A549 (cell line): ENCODE data around the gene ESYT2. TPM values are rescaled to one million over a fixed set of nuclear protein-coding genes. Genes with fewer than 3 reads are reported as not detected.
A peak's percentile ranks its signal among the peaks of the same experiment; 100 is the strongest.

Source experiments
- ATAC-seq, 2 experiments: fragments of 200-7000 bp in 1 of 2; fragments of >200 bp in 1 of 2; cut with Nextera tagmentation in 1 of 2; cut with Tn5 transposase in 1 of 2; 3 replicates each; pipeline versions ENCODE4 v1.8.0 to v1.9.1; 2018 to 2020; ENCODE audit warnings: mild to moderate bottlenecking in 1 of 2, moderate library complexity in 1 of 2
- CTCF ChIA-PET: fragments of 300-600 bp; sonication (Branson Sonifier 250); formaldehyde crosslinking; extraction: SDS; loops from one replicate; lab custom pipeline; 2021; ENCODE audit warnings: antibody characterized with exemption, inconsistent platforms; lab: Yijun Ruan, JAX
- POLR2A ChIA-PET: fragments of 350-600 bp; formaldehyde crosslinking; extraction: SDS; loops from one replicate; lab custom pipeline; 2021; ENCODE audit warnings: antibody characterized with exemption, inconsistent platforms; lab: Yijun Ruan, JAX
- DNase-seq, 2 experiments: peaks; one replicate each; pipeline versions ENCODE4 v3.0.0 to v3.0.0-alpha.2; 2011 to 2016; ENCODE audit warnings: low read depth in 1 of 2, low spot score in 1 of 2
- FAIRE-seq: peaks from 2 replicates; lab custom pipeline; 2011; peaks lifted over from hg19 to GRCh38; lab: Jason Lieb, UNC
- H3K27ac ChIP-seq, 2 experiments: fragments of >200 bp; sonication (Bioruptor Twin); formaldehyde crosslinking; 3 replicates each; pipeline ENCODE4 v1.5.1; 2016 to 2017
- H3K4me1 ChIP-seq: fragments of >200 bp; sonication (Bioruptor Twin); formaldehyde crosslinking; 3 replicates; pipeline ENCODE4 v1.6.1; 2016
- H3K4me2 ChIP-seq: fragments of >200 bp; sonication (Bioruptor Twin); formaldehyde crosslinking; 3 replicates; pipeline ENCODE4 v1.6.1; 2016
- H3K4me3 ChIP-seq: fragments of >200 bp; sonication (Bioruptor Twin); formaldehyde crosslinking; 3 replicates; pipeline ENCODE4 v1.5.1; 2016
- H3K9me3 ChIP-seq: fragments of >200 bp; sonication (Bioruptor Twin); formaldehyde crosslinking; 3 replicates; pipeline ENCODE4 v1.6.1; 2016
- BHLHE40 ChIP-seq: IDR thresholded peaks from 2 replicates; pipeline ENCODE4 v1.6.1; 2012; ENCODE audit warnings: low read depth, low read length, inconsistent platforms
- CBX2 ChIP-seq: fragments of 200-600 bp; sonication (generic); IDR thresholded peaks from 2 replicates; pipeline ENCODE4 v1.6.1; 2016; ENCODE audit warnings: low read depth, mild to moderate bottlenecking, borderline replicate concordance
- CBX8 ChIP-seq: fragments of 200-600 bp; sonication (generic); IDR thresholded peaks from 2 replicates; pipeline ENCODE4 v1.6.1; 2016
- CEBPB ChIP-seq, 2 experiments: fragments of >200 bp in 1 of 2; sonication (Bioruptor Twin) in 1 of 2; formaldehyde crosslinking in 1 of 2; IDR thresholded peaks; 2 replicates each; pipeline ENCODE4 v1.6.1; 2012 to 2016
- CHD2 ChIP-seq: fragments of 150-350 bp; IDR thresholded peaks from 2 replicates; pipeline ENCODE4 v1.6.1; 2014; ENCODE audit warnings: low read length; ENCODE audit not compliant: partially characterized antibody
- CHD4 ChIP-seq: fragments of 200-600 bp; sonication (generic); IDR thresholded peaks from 2 replicates; pipeline ENCODE4 v1.6.1; 2016; ENCODE audit warnings: antibody characterized with exemption, mild to moderate bottlenecking, borderline replicate concordance
- EHF ChIP-seq: fragments of 250-450 bp; sonication (Bioruptor Pico); IDR thresholded peaks from 2 replicates; pipeline ENCODE4 v1.5.0; 2020; ENCODE audit warnings: mild to moderate bottlenecking
- EHMT2 ChIP-seq: fragments of 200-600 bp; sonication (generic); IDR thresholded peaks from 2 replicates; pipeline ENCODE4 v1.6.1; 2016; ENCODE audit warnings: antibody characterized with exemption, low read depth, mild to moderate bottlenecking, moderate library complexity
- EP300 ChIP-seq, 2 experiments: fragments of >200 bp; sonication (Bioruptor Twin); formaldehyde crosslinking; IDR thresholded peaks; 2 replicates in 1 of 2; 3 replicates in 1 of 2; pipeline ENCODE4 v1.6.1; 2016 to 2017
- FOSL2 ChIP-seq, 2 experiments: fragments of 450-650 bp in 1 of 2; fragments of >200 bp in 1 of 2; sonication (Bioruptor Twin) in 1 of 2; formaldehyde crosslinking; IDR thresholded peaks; 2 replicates each; pipeline versions ENCODE4 v1.5.0 to v1.6.1; 2016 to 2020; ENCODE audit warnings: mild to moderate bottlenecking in 1 of 2, moderate library complexity in 1 of 2
- HDAC2 ChIP-seq: fragments of 200-600 bp; sonication (generic); IDR thresholded peaks from 2 replicates; pipeline ENCODE4 v1.6.1; 2016
- HES2 ChIP-seq: fragments of >200 bp; sonication (Bioruptor Twin); formaldehyde crosslinking; IDR thresholded peaks from 2 replicates; pipeline ENCODE4 v1.6.1; 2016
- HOXB5 ChIP-seq: fragments of 250-450 bp; sonication (Bioruptor Pico); IDR thresholded peaks from 2 replicates; pipeline ENCODE4 v1.5.0; 2020; ENCODE audit warnings: mild to moderate bottlenecking, moderate library complexity
- KDM5A ChIP-seq: fragments of 200-600 bp; sonication (generic); IDR thresholded peaks from 2 replicates; pipeline ENCODE4 v1.6.1; 2016; ENCODE audit warnings: antibody characterized with exemption, mild to moderate bottlenecking
- MAX ChIP-seq: IDR thresholded peaks from 2 replicates; pipeline ENCODE4 v1.6.1; 2012
- MAZ ChIP-seq: fragments of 150-350 bp; IDR thresholded peaks from 2 replicates; pipeline ENCODE4 v1.6.1; 2014; ENCODE audit warnings: antibody characterized with exemption, low read depth, low read length, borderline replicate concordance
- PHF8 ChIP-seq: fragments of 200-600 bp; sonication (generic); IDR thresholded peaks from 2 replicates; pipeline ENCODE4 v1.6.1; 2016; ENCODE audit warnings: low read depth, mild to moderate bottlenecking, antibody characterized with exemption, moderate library complexity, borderline replicate concordance
- POLR2A ChIP-seq: IDR thresholded peaks from 2 replicates; pipeline ENCODE4 v1.6.1; 2012; ENCODE audit warnings: mild to moderate bottlenecking, low read length
- RARB ChIP-seq: fragments of 250-450 bp; sonication (Bioruptor Pico); IDR thresholded peaks from 2 replicates; pipeline ENCODE4 v1.8.0; 2021; ENCODE audit warnings: mild to moderate bottlenecking, moderate library complexity
- SMC3 ChIP-seq: fragments of >200 bp; sonication (Bioruptor Twin); formaldehyde crosslinking; IDR thresholded peaks from 3 replicates; pipeline ENCODE4 v1.6.1; 2018; ENCODE audit warnings: inconsistent platforms
- SREBF2 ChIP-seq: fragments of 450-650 bp; IDR thresholded peaks from 2 replicates; pipeline ENCODE4 v1.6.1; 2014; ENCODE audit warnings: mild to moderate bottlenecking, moderate library complexity
- TFCP2L1 ChIP-seq: fragments of 250-450 bp; sonication (Bioruptor Pico); IDR thresholded peaks from 2 replicates; pipeline ENCODE4 v1.5.0; 2021; ENCODE audit warnings: mild to moderate bottlenecking
- ZC3H11A ChIP-seq: fragments of 450-650 bp; IDR thresholded peaks from 2 replicates; pipeline ENCODE4 v1.6.1; 2014; ENCODE audit warnings: antibody characterized with exemption, mild to moderate bottlenecking
- ZNF302 ChIP-seq: fragments of 250-450 bp; sonication (Bioruptor Pico); IDR thresholded peaks from 2 replicates; pipeline ENCODE4 v1.9.0; 2021; ENCODE audit warnings: inconsistent platforms, mild to moderate bottlenecking, moderate library complexity
- ZSCAN20 ChIP-seq: fragments of 250-450 bp; sonication (Bioruptor Pico); IDR thresholded peaks from 2 replicates; pipeline ENCODE4 v1.8.0; 2022; ENCODE audit warnings: mild to moderate bottlenecking, moderate library complexity
- WGBS: methylation state at CpG from one replicate; pipeline ENCODE4 v1.1.6; 2017; ENCODE audit errors: missing lambda C conversion rate; 5-methylcytosine and 5-hydroxymethylcytosine counted together
- polyA plus RNA-seq, 4 experiments: library from polyadenylated mRNA; depleted of rRNA in 3 of 4; stranded (reverse); fragments of >200 nt; fragmentation: RNase III in 1 of 4; extraction: RNeasy Plus Mini Kit Qiagen cat#74134 plus additional on column Dnase treatment in 1 of 4; gene quantifications; 2 replicates in 3 of 4; 3 replicates in 1 of 4; pipeline ENCODE4 v1.2.3, GENCODE V29; 2011 to 2017
- TF ChIP-seq, protein P1 (sequence below): fragments of 450-650 bp; IDR thresholded peaks from 2 replicates; pipeline ENCODE4 v1.6.1; 2014; ENCODE audit warnings: antibody characterized with exemption
- TF ChIP-seq, protein P2 (sequence below): fragments of >200 bp; sonication (Bioruptor Twin); formaldehyde crosslinking; IDR thresholded peaks from 3 replicates; pipeline ENCODE4 v1.6.1; 2016

Gene ESYT2
- polyA plus RNA-seq, 2 of the 4 experiments (the other 2 are of a cell fraction), result 45.8 to 77.0 TPM

- ChIA-PET CTCF (no interaction called here), POLR2A (interaction anchor here (0.5 kb wide), 1 partner anchor 9 kb away, joined by 4 read pairs; no protein-coding TSS in a partner anchor)
- no peak for DNase-seq
- no peak for FAIRE-seq
- WGBS, result 82% methylated on average over 6 of the region's 6 CpGs
- no peak overlapping the region for H3K4me2 ChIP-seq
- no peak overlapping the region for H3K4me3 ChIP-seq
- TF ChIP-seq RARB (CRISPR knock-in tag), result no peak
- no peak for TF ChIP-seq POLR2A
- TF ChIP-seq SMC3, result no peak
- no peak for TF ChIP-seq SREBF2
- TF ChIP-seq CHD2, result no peak
- TF ChIP-seq ZC3H11A, result no peak
- no peak for TF ChIP-seq EP300 (IDR thresholded peaks at IDR 0.05)
- TF ChIP-seq ZNF302 (CRISPR knock-in tag), result no peak
- TF ChIP-seq TFCP2L1 (CRISPR knock-in tag), result no peak
- no peak for TF ChIP-seq HOXB5 (CRISPR knock-in tag)
- H3K27ac ChIP-seq, result no peak overlapping the region
- H3K9me3 ChIP-seq, result no peaks in the 10 kb centered on the region
- no peak for ATAC-seq
- 0 out of 3 replicates have a peak, but pooled peaks cover 10% of the 10 kb centered on the region for H3K4me1 ChIP-seq
Measured at GRCh38 chr7:158786898-158787297, 42.4 kb downstream of the ESYT2 start.

- FAIRE-seq (no peak), ATAC-seq (peak; percentile 20 to 40; a peak in 2 of 6 replicates)
- CTCF ChIA-PET, result interaction anchor here (0.8 to 2.1 kb wide), 6 partner anchors 9 to 88 kb away, joined by 3 to 6 read pairs (median 5); no protein-coding TSS in a partner anchor
Measured at GRCh38 chr7:158784270-158784669, 45.0 kb downstream of the ESYT2 start.

DNA sequence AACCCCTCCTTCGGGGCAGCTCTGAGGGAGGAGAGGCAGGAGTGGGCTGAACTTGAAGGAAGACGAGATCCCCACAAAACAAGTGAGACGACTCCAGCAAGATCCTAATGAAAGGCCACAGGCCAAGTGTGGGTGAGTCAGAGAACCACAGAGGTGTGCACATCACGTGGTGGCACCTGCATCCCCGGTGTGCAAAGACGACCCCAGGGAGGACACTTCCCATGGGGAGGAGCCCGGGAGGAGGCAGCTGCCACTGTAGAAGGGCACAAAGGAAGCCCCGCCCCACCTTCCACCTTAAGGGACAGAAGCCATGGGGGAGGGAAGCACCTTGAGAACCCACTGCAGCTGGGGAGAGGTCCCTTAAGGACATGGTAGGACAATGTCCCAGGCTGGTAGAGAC is 45.7 kb downstream of the ESYT2 start:
- Histone ChIP-seq H3K27ac (no peak overlapping the region; a peak in 1 of 6 replicates), H3K4me3 (no peak overlapping the region), H3K4me1 (0 out of 3 replicates have a peak, but pooled peaks cover 10% of the 10 kb centered on the region), H3K9me3 (no peaks in the 10 kb centered on the region), H3K4me2 (no peak overlapping the region)
- CTCF ChIA-PET, result interaction anchor here (0.8 to 2.1 kb wide), 11 partner anchors 10 to 88 kb away, joined by 3 to 6 read pairs (median 5); partner anchors contain the start of gene ESYT2
- DNase-seq (no peak), FAIRE-seq (no peak), ATAC-seq (peak; percentile 8 to 40; a peak in 4 of 6 replicates)
- TF ChIP-seq CHD2, result no peak
- no peak for TF ChIP-seq MAX
- TF ChIP-seq SREBF2, result no peak
- TF ChIP-seq MAZ, result no peak
- no peak for TF ChIP-seq CHD4
- no peak for TF ChIP-seq HDAC2
- TF ChIP-seq ZSCAN20 (CRISPR knock-in tag), result no peak
- POLR2A ChIA-PET, result no interaction called here
- 64% methylated on average over 8 of the region's 8 CpGs for WGBS

More at GRCh38 chr7:158784270-158784669, 45.0 kb downstream of the ESYT2 start:
- 0 out of 6 replicates have a peak overlapping the region, but pooled peaks of 1 of the 2 experiments have one; percentile 17 for H3K27ac ChIP-seq
- DNase-seq, result no peak
- H3K4me1 ChIP-seq, result 0 out of 3 replicates have a peak, but pooled peaks cover 10% of the 10 kb centered on the region
- POLR2A ChIA-PET, result no interaction called here
- TF ChIP-seq, protein P1, sequence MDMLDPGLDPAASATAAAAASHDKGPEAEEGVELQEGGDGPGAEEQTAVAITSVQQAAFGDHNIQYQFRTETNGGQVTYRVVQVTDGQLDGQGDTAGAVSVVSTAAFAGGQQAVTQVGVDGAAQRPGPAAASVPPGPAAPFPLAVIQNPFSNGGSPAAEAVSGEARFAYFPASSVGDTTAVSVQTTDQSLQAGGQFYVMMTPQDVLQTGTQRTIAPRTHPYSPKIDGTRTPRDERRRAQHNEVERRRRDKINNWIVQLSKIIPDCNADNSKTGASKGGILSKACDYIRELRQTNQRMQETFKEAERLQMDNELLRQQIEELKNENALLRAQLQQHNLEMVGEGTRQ, result no peak
- no peak for TF ChIP-seq CEBPB (IDR thresholded peaks at IDR 0.05)
- no peak for TF ChIP-seq CBX8
- no peak for TF ChIP-seq EHF (CRISPR knock-in tag)
- TF ChIP-seq MAX, result no peak
- TF ChIP-seq BHLHE40, result no peak
- no peak for TF ChIP-seq KDM5A
- no peak for TF ChIP-seq HES2
- TF ChIP-seq CHD4, result no peak
- no peak for TF ChIP-seq FOSL2 (IDR thresholded peaks at IDR 0.05)
- no peak for TF ChIP-seq FOSL2 (CRISPR knock-in tag; IDR thresholded peaks at IDR 0.05)
- TF ChIP-seq CBX2, result no peak
- no peak for TF ChIP-seq EHMT2
- TF ChIP-seq PHF8, result no peak
- TF ChIP-seq, protein P2, sequence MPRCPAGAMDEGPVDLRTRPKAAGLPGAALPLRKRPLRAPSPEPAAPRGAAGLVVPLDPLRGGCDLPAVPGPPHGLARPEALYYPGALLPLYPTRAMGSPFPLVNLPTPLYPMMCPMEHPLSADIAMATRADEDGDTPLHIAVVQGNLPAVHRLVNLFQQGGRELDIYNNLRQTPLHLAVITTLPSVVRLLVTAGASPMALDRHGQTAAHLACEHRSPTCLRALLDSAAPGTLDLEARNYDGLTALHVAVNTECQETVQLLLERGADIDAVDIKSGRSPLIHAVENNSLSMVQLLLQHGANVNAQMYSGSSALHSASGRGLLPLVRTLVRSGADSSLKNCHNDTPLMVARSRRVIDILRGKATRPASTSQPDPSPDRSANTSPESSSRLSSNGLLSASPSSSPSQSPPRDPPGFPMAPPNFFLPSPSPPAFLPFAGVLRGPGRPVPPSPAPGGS, result no peak
- TF ChIP-seq CHD2, result no peak
- no peak overlapping the region for H3K4me3 ChIP-seq
- no peaks in the 10 kb centered on the region for H3K9me3 ChIP-seq
- 94% methylated on average over 7 of the region's 7 CpGs for WGBS
- H3K4me2 ChIP-seq, result no peak overlapping the region
